HG02884 (cell line): ENCODE data around the gene KCNMB2.

Source experiments
- ATAC-seq: cut with Tn5 transposase; IDR thresholded peaks from one replicate; pipeline ENCODE4 v1.9.1; 2021; ENCODE audit warnings: mild to moderate bottlenecking, moderate library complexity; ENCODE audit not compliant: unreplicated experiment

KCNMB2 gene

GRCh38 chr3:178567611-178568010 lies 31.4 kb downstream of the KCNMB2 start:
- ATAC-seq: no peak

GRCh38 chr3:178568155-178568731 lies 32.0 kb downstream of the KCNMB2 start:
- no peak for ATAC-seq

- no peak for ATAC-seq
These were observed 32.7 kb downstream of the KCNMB2 start for GRCh38 chr3:178568911-178569310.

- ATAC-seq: no peak
These were observed 33.6 kb downstream of the KCNMB2 start for GRCh38 chr3:178569826-178570225.

- no peak for ATAC-seq
These were observed 47.8 kb downstream of the KCNMB2 start for GRCh38 chr3:178583963-178584575.

- ATAC-seq: no peak
These were observed 48.6 kb downstream of the KCNMB2 start for GRCh38 chr3:178584722-178585380.

- no peak for ATAC-seq
These were observed 49.2 kb downstream of the KCNMB2 start for GRCh38 chr3:178585454-178585853.

- ATAC-seq: no peak
These were observed 49.8 kb downstream of the KCNMB2 start for GRCh38 chr3:178586076-178586475.

GRCh38 chr3:178588628-178589027 lies 52.4 kb downstream of the KCNMB2 start:
- ATAC-seq: no peak

GRCh38 chr3:178593786-178594185 lies 57.5 kb downstream of the KCNMB2 start:
- no peak for ATAC-seq

GRCh38 chr3:178597371-178597770 lies 61.1 kb downstream of the KCNMB2 start:
- ATAC-seq: no peak

GRCh38 chr3:178602856-178603255 lies 66.6 kb downstream of the KCNMB2 start:
- no peak for ATAC-seq

GRCh38 chr3:178603735-178604134 lies 67.5 kb downstream of the KCNMB2 start:
- no peak for ATAC-seq

- no peak for ATAC-seq
These were observed 82.0 kb downstream of the KCNMB2 start for GRCh38 chr3:178618197-178618596.

- no peak for ATAC-seq
These were observed 82.7 kb downstream of the KCNMB2 start for GRCh38 chr3:178618896-178619295.

- no peak for ATAC-seq
These were observed 87.5 kb downstream of the KCNMB2 start for GRCh38 chr3:178623666-178624255.

- ATAC-seq: no peak
These were observed 88.0 kb downstream of the KCNMB2 start for GRCh38 chr3:178624276-178624675.

- no peak for ATAC-seq
These were observed 88.9 kb downstream of the KCNMB2 start for GRCh38 chr3:178625053-178625600.

- ATAC-seq: no peak
These were observed 91.8 kb downstream of the KCNMB2 start for GRCh38 chr3:178628037-178628436.

- ATAC-seq: no peak
These were observed 93.4 kb downstream of the KCNMB2 start for GRCh38 chr3:178629430-178630178.

- no peak for ATAC-seq
These were observed 95.7 kb downstream of the KCNMB2 start for GRCh38 chr3:178631950-178632349.
